Activated T-cell treated with anti-CD3 and anti-CD28 coated beads for 24 hours (primary cell): Measurements from ENCODE around the gene AAR2.

Source experiments
- DNase-seq: peaks from one replicate; pipeline ENCODE4 v3.0.0-alpha.2; 2020; ENCODE audit warnings: low read depth

AAR2 gene

GRCh38 chr20:36235892-36236785 lies at the start of gene AAR2:
Gene AAR2, plus strand, starts transcription at chr20:36236478. Its CDS starts 3,391 bp downstream, at chr20:36239869.
- peak; percentile 74 for DNase-seq

- no peak for DNase-seq
Observed at GRCh38 chr20:36193977-36194712, 42.1 kb upstream of the AAR2 start.

- no peak for DNase-seq
Observed at GRCh38 chr20:36196676-36197075, 39.6 kb upstream of the AAR2 start.

GRCh38 chr20:36197271-36197670 lies 39.0 kb upstream of the AAR2 start:
- DNase-seq, result no peak

- DNase-seq, result peak; percentile 69
Observed at GRCh38 chr20:36199345-36200257, 36.7 kb upstream of the AAR2 start.

- no peak for DNase-seq
Observed at GRCh38 chr20:36200451-36200850, 35.8 kb upstream of the AAR2 start.

- DNase-seq, result no peak
Observed at GRCh38 chr20:36201198-36201597, 35.1 kb upstream of the AAR2 start.

GRCh38 chr20:36202891-36203338 lies 33.4 kb upstream of the AAR2 start:
- peak; percentile 71 for DNase-seq

GRCh38 chr20:36203861-36204260 lies 32.4 kb upstream of the AAR2 start:
- DNase-seq, result no peak

- no peak for DNase-seq
Observed at GRCh38 chr20:36205026-36205425, 31.3 kb upstream of the AAR2 start.

- DNase-seq, result no peak
Observed at GRCh38 chr20:36206068-36206467, 30.2 kb upstream of the AAR2 start.

- DNase-seq, result no peak
Observed at GRCh38 chr20:36206641-36207040, 29.6 kb upstream of the AAR2 start.

GRCh38 chr20:36207602-36208001 lies 28.7 kb upstream of the AAR2 start:
- no peak for DNase-seq

GRCh38 chr20:36208257-36208656 lies 28.0 kb upstream of the AAR2 start:
- no peak for DNase-seq

GRCh38 chr20:36210436-36211021 lies 25.7 kb upstream of the AAR2 start:
- no peak for DNase-seq

- no peak for DNase-seq
Observed at GRCh38 chr20:36213362-36213761, 22.9 kb upstream of the AAR2 start.

GRCh38 chr20:36214684-36215256 lies 21.5 kb upstream of the AAR2 start:
- DNase-seq, result no peak

- DNase-seq, result no peak
Observed at GRCh38 chr20:36215778-36216177, 20.5 kb upstream of the AAR2 start.

GRCh38 chr20:36216314-36217025 lies 19.8 kb upstream of the AAR2 start:
- DNase-seq, result no peak

- DNase-seq, result no peak
Observed at GRCh38 chr20:36217226-36217625, 19.1 kb upstream of the AAR2 start.
